Measurements from ENCODE around the gene EXOC2. TPM values are rescaled to one million over a fixed set of nuclear protein-coding genes. Genes with fewer than 3 reads are reported as not detected.

Gene EXOC2
- total RNA-seq, 2 donors from 2014 or later: 28.1 to 35.0 TPM

DNA sequence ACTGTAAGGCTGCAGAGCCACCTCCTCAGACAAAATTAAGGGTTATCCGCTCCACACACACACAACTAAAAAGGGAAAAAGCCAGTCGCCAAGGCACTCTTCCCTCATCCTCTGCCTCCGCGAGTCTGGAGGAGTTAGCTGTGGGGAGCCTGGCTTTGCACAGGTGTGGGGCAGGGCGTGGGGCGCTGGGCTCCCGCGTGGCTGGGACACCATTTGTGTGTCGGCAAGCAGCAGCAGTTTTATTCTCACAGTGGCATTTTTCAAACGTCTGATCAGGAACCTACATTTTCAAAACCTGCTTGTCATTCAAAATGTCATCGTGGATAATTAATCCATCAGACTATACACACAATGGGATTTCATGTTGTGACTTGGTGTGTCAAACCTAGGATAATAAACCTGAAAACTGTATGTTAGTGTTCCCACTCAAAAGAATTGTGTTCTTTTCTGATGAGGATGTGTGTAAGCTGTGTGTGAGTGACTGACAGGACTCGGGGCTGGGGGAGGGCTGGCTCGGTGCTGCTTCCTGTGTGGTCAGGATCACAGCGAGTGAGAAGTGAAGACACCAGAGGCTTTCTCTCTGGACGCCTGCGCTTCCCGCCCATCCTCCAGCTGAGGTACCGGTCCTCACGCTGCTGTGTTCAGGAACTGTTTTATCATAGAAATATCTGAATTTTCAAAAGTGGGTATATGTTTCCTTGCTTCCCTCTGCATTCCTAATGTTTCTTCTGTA is 218.3 kb downstream of the EXOC2 start:
- Mint-ChIP-seq H3K27ac (no peak overlapping the region), H3K4me1 (peaks cover 3% of the 10 kb centered on the region)
- DNase-seq: no peak

DNA sequence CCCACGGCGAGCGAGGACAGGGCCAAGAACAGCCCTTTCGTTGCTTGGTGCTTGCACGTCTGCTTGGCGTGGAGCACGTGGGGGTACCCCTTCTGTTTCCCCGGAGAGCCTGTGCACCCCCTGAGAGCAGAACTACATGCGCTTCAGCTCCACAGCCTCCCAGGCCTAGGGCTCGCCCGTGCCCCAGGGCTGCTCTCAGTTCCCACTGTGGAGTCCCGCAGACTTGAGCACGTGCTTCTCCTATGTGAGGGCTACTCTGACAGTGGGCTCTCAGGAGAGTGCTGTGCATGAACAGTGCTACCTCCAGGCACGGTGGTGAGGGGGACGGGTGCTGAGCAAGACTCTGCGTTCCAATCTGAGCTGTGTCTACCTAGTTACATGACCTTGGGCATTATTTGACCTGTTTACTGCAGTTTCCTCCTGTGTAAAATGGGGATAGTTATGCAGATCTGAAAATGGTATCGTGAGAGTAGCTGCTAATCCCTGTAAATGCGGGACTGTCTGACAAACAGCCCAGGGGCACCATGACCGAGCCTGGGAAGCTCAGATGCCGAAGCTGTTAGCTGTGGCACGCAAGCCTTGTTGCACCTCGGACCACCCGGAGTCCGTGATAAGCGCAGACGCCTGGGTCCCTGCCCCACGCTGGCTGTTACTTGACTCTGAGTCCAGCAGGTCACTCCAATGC is 219.0 kb downstream of the EXOC2 start:
- no peaks in the 10 kb centered on the region for H3K36me3 Mint-ChIP-seq (ENCODE audit: low read depth)
- H3K27me3 ChIP-seq (ENCODE audit: control insufficient read depth, insufficient read depth, low read length, poor library complexity, severe bottlenecking): no peaks in the 10 kb centered on the region
- H3K4me1 Mint-ChIP-seq: peaks cover 3% of the 10 kb centered on the region
- no peaks in the 10 kb centered on the region for H3K4me1 ChIP-seq (ENCODE audit: control insufficient read depth, insufficient read depth, low read length)
- no peaks in the 10 kb centered on the region for H3K9me3 ChIP-seq (ENCODE audit: control insufficient read depth, low read length)
- H3K27ac Mint-ChIP-seq: no peak overlapping the region
- H3K27ac ChIP-seq (ENCODE audit: low read depth, low read length): no peak overlapping the region
- no peaks in the 10 kb centered on the region for H3K9me3 Mint-ChIP-seq
- TF ChIP-seq, protein P1, sequence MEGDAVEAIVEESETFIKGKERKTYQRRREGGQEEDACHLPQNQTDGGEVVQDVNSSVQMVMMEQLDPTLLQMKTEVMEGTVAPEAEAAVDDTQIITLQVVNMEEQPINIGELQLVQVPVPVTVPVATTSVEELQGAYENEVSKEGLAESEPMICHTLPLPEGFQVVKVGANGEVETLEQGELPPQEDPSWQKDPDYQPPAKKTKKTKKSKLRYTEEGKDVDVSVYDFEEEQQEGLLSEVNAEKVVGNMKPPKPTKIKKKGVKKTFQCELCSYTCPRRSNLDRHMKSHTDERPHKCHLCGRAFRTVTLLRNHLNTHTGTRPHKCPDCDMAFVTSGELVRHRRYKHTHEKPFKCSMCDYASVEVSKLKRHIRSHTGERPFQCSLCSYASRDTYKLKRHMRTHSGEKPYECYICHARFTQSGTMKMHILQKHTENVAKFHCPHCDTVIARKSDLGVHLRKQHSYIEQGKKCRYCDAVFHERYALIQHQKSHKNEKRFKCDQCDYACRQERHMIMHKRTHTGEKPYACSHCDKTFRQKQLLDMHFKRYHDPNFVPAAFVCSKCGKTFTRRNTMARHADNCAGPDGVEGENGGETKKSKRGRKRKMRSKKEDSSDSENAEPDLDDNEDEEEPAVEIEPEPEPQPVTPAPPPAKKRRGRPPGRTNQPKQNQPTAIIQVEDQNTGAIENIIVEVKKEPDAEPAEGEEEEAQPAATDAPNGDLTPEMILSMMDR (conservative IDR thresholded peaks at IDR 0.05): no peak
- H3K36me3 ChIP-seq (ENCODE audit: control insufficient read depth, insufficient read depth, low read length): no peaks in the 10 kb centered on the region
- DNase-seq: peak; percentile 62
- no peak overlapping the region for H3K4me3 Mint-ChIP-seq
- H3K9ac ChIP-seq (ENCODE audit: extremely low read depth, low read length, poor library complexity, severe bottlenecking): no peak overlapping the region
- WGBS, 2 experiments (ENCODE audit: insufficient coverage in 1 of 2, insufficient read length in 1 of 2): 84 to 91% methylated on average over 13 to 27 of the region's 27 CpGs
- no peaks in the 10 kb centered on the region for H3K27me3 Mint-ChIP-seq (ENCODE audit: insufficient read depth)
- H3K4me3 ChIP-seq (ENCODE audit: low read length): no peak overlapping the region

More for the DNA sequence above, 218.3 kb downstream of the EXOC2 start:
- Histone ChIP-seq H3K27me3 (ENCODE audit: control insufficient read depth, insufficient read depth, low read length, poor library complexity, severe bottlenecking) (no peaks in the 10 kb centered on the region), H3K9me3 (ENCODE audit: control insufficient read depth, low read length) (no peaks in the 10 kb centered on the region), H3K9ac (ENCODE audit: extremely low read depth, low read length, poor library complexity, severe bottlenecking) (no peak overlapping the region), H3K4me3 (ENCODE audit: low read length) (no peak overlapping the region), H3K36me3 (ENCODE audit: control insufficient read depth, insufficient read depth, low read length) (no peaks in the 10 kb centered on the region), H3K27ac (ENCODE audit: low read depth, low read length) (no peak overlapping the region), H3K4me1 (ENCODE audit: control insufficient read depth, insufficient read depth, low read length) (no peaks in the 10 kb centered on the region)
- Mint-ChIP-seq H3K27me3 (ENCODE audit: insufficient read depth) (no peaks in the 10 kb centered on the region), H3K36me3 (ENCODE audit: low read depth) (no peaks in the 10 kb centered on the region), H3K9me3 (no peaks in the 10 kb centered on the region), H3K4me3 (no peak overlapping the region)
- WGBS, 2 experiments (ENCODE audit: insufficient coverage in 1 of 2, insufficient read length in 1 of 2): 71 to 84% methylated on average over 11 to 19 of the region's 19 CpGs
- TF ChIP-seq, protein P1 (conservative IDR thresholded peaks at IDR 0.05): no peak

DNA sequence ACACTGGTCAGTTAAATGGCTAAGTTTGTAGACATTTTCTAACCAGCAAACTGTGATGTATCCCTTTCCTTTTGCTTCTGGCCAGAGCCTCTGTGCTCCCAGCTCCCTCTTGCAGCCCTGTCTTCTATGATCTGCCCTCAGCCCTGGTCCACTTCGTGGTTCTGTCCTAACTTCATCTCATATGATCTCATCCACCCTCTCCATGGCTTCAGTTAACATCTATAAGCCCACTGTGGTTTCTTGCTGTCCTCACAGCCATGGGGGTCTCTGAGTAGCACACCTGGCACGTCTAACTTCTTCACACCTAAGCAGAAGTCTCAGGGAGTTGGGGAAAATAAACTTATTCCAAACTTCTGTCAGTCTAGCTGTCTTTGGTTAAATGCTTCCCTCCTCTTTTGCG is 219.6 kb downstream of the EXOC2 start:
- TF ChIP-seq, protein P1 (conservative IDR thresholded peaks at IDR 0.05): no peak
- DNase-seq: no peak

More for the DNA sequence above, 219.6 kb downstream of the EXOC2 start:
- Histone ChIP-seq H3K9ac (ENCODE audit: extremely low read depth, low read length, poor library complexity, severe bottlenecking) (no peak overlapping the region), H3K4me1 (ENCODE audit: control insufficient read depth, insufficient read depth, low read length) (no peaks in the 10 kb centered on the region), H3K27me3 (ENCODE audit: control insufficient read depth, insufficient read depth, low read length, poor library complexity, severe bottlenecking) (no peaks in the 10 kb centered on the region), H3K36me3 (ENCODE audit: control insufficient read depth, insufficient read depth, low read length) (no peaks in the 10 kb centered on the region), H3K9me3 (ENCODE audit: control insufficient read depth, low read length) (no peaks in the 10 kb centered on the region), H3K4me3 (ENCODE audit: low read length) (no peak overlapping the region), H3K27ac (ENCODE audit: low read depth, low read length) (no peak overlapping the region)
- no peaks in the 10 kb centered on the region for H3K36me3 Mint-ChIP-seq (ENCODE audit: low read depth)
- H3K4me3 Mint-ChIP-seq: no peak overlapping the region
- H3K9me3 Mint-ChIP-seq: no peaks in the 10 kb centered on the region
- H3K4me1 Mint-ChIP-seq: peaks cover 3% of the 10 kb centered on the region
- no peak overlapping the region for H3K27ac Mint-ChIP-seq
- no peaks in the 10 kb centered on the region for H3K27me3 Mint-ChIP-seq (ENCODE audit: insufficient read depth)
- 91 to 94% methylated on average over 3 of the region's 3 CpGs for WGBS, 2 experiments (ENCODE audit: insufficient coverage in 1 of 2, insufficient read length in 1 of 2)

Data from endodermal cell (in vitro differentiated cells).